Measurements from ENCODE around the gene CHRNA5. TPM values are rescaled to one million over a fixed set of nuclear protein-coding genes. Genes with fewer than 3 reads are reported as not detected.
"Not testable (repeated sequence)": the region's sequence is repeated elsewhere in the genome, so short reads cannot be mapped to it uniquely, and the experiment has no call there.

CHRNA5 gene
- total RNA-seq (1 to 10 TPM; 1.2 to 3.0 (median 1.7) TPM), polyA plus RNA-seq (1 to 10 TPM in 2 of 3 donors, under 1 TPM in 1; 0.92 to 3.8 (median 1.8) TPM)

- H3K4me3 ChIP-seq = peak within 1 kb of the TSS; percentile 42 to 61 (median 54)
- H3K27me3 ChIP-seq = no peaks in the 10 kb centered on the region
- peak within 1 kb of the TSS; percentile 62 to 82 (median 80) for H3K27ac ChIP-seq
- H3K9me3 ChIP-seq = no peaks in the 10 kb centered on the region
- H3K36me3 ChIP-seq = no peaks in the 10 kb centered on the region
- DNase-seq = peak; percentile 97
- intact Hi-C loops (cut with DNase I) = loop anchor here (2.0 to 10.0 kb wide), 2 partner anchors 25 to 131 kb away; partner anchors contain the start of genes IREB2 and PSMA4
- no peak for TF ChIP-seq CTCF (IDR thresholded peaks at IDR 0.05)
- peak in 2 of 4 donors; percentile 46 to 79 for TF ChIP-seq POLR2AphosphoS5 (IDR thresholded peaks at IDR 0.05)
- no peak for TF ChIP-seq POLR2A (IDR thresholded peaks at IDR 0.05)
- no peak for TF ChIP-seq EP300 (IDR thresholded peaks at IDR 0.05)
- WGBS, 2 donors = 0 to 1% methylated on average over 75 of the region's 75 CpGs
- H3K4me1 ChIP-seq = peaks cover 0 to 18% (median 10%) of the 10 kb centered on the region in 4 donors
These were observed at the start of gene CHRNA5 for GRCh38 chr15:78565097-78565950. TSS of gene CHRNA5 (plus strand) at chr15:78565520. CDS start at chr15:78565720, 200 bp downstream.

GRCh38 chr15:78520035-78520434 lies 45.3 kb upstream of the CHRNA5 start:
- WGBS, 2 donors = 99 to 100% methylated on average over 2 of the region's 3 CpGs
- DNase-seq; H3K27ac ChIP-seq; H3K27me3 ChIP-seq; H3K4me3 ChIP-seq; H3K9me3 ChIP-seq; H3K4me1 ChIP-seq; intact Hi-C loops (cut with DNase I): not testable (repeated sequence)
- peaks cover 0 to 18% (median 3%) of the 10 kb centered on the region in 4 donors for H3K36me3 ChIP-seq

DNA sequence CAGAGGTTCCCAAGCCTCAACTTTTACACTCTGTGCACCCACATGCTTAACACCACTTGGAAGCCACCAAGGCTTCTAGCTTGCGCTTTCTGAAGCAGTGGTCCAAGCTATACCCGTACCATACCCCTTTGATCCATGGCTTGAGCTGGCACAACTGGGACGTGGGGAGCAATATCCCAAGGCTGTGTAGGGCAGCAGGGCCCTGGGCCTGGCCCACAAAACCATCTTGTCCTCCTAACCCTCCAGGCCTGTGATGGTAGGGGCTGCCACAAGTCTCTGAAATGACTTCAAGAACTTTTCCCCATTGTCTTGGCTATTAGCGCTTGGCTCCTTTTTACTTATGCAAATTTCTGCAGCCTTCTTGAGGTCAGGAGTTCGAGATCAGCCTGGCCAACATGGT lies 41.1 kb upstream of the CHRNA5 start:
- Histone ChIP-seq H3K27ac (no peak overlapping the region), H3K9me3 (no peaks in the 10 kb centered on the region), H3K4me1 (no peaks in the 10 kb centered on the region), H3K4me3 (no peak overlapping the region), H3K36me3 (no peaks in the 10 kb centered on the region), H3K27me3 (no peaks in the 10 kb centered on the region)
- TF ChIP-seq POLR2AphosphoS5 (IDR thresholded peaks at IDR 0.05) = no peak
- TF ChIP-seq CTCF (IDR thresholded peaks at IDR 0.05) = no peak
- TF ChIP-seq POLR2A (IDR thresholded peaks at IDR 0.05) = no peak
- TF ChIP-seq EP300 (IDR thresholded peaks at IDR 0.05) = no peak
- intact Hi-C loops (cut with DNase I) = no loop called here
- WGBS, 2 donors = 91 to 96% methylated on average over 5 of the region's 5 CpGs
- DNase-seq = no peak

- Histone ChIP-seq H3K9me3 (no peaks in the 10 kb centered on the region), H3K4me1 (no peaks in the 10 kb centered on the region), H3K27ac (no peak overlapping the region), H3K4me3 (no peak overlapping the region), H3K36me3 (no peaks in the 10 kb centered on the region), H3K27me3 (no peaks in the 10 kb centered on the region)
- 93 to 94% methylated on average over 5 of the region's 5 CpGs for WGBS, 2 donors
- DNase-seq = no peak
- intact Hi-C loops (cut with DNase I) = no loop called here
- no peak for TF ChIP-seq POLR2AphosphoS5 (IDR thresholded peaks at IDR 0.05)
- TF ChIP-seq POLR2A (IDR thresholded peaks at IDR 0.05) = no peak
- TF ChIP-seq EP300 (IDR thresholded peaks at IDR 0.05) = no peak
- TF ChIP-seq CTCF (IDR thresholded peaks at IDR 0.05) = no peak
These were observed 38.0 kb upstream of the CHRNA5 start for GRCh38 chr15:78527325-78527724.

DNA sequence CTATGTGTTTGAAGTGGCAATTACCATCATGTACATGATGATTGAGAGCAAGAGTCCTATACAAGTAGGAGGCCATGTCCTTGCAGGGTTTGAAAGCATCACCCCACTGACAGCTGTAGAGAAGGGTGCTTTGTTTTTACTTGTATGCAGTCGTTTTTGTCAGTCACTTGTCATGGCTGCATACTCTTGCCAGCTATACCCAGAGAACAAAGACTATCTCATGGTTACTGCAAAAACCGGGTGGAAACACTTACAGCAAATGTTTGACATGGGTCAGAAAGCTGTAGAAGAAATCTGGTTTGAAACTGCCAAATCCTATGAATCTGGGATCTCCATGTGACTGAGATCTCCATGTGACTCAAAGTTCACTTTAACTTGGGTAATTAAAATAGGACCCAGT lies 32.0 kb upstream of the CHRNA5 start:
- 72 to 75% methylated on average over 2 of the region's 2 CpGs for WGBS, 2 donors
- no peaks in the 10 kb centered on the region for H3K27me3 ChIP-seq
- H3K4me1 ChIP-seq = no peaks in the 10 kb centered on the region
- H3K27ac ChIP-seq = no peak overlapping the region
- H3K36me3 ChIP-seq = no peaks in the 10 kb centered on the region
- no peak for DNase-seq
- TF ChIP-seq CTCF (IDR thresholded peaks at IDR 0.05) (no peak), POLR2A (IDR thresholded peaks at IDR 0.05) (no peak), POLR2AphosphoS5 (IDR thresholded peaks at IDR 0.05) (no peak), EP300 (IDR thresholded peaks at IDR 0.05) (no peak)
- no peak overlapping the region for H3K4me3 ChIP-seq
- intact Hi-C loops (cut with DNase I) = no loop called here
- H3K9me3 ChIP-seq = no peaks in the 10 kb centered on the region

Measured in sigmoid colon (tissue), 7 donors.